HG02840 (cell line): Measurements from ENCODE around the gene DNAJC24.

Source experiments
- ATAC-seq: cut with Tn5 transposase; IDR thresholded peaks from one replicate; pipeline ENCODE4 v1.9.1; 2021; ENCODE audit warnings: mild to moderate bottlenecking, moderate library complexity, moderate number of reproducible peaks; ENCODE audit not compliant: unreplicated experiment, low FRiP score

The DNAJC24 gene

GRCh38 chr11:31412946-31413345 is 43.3 kb downstream of the DNAJC24 start:
- no peak for ATAC-seq

DNA sequence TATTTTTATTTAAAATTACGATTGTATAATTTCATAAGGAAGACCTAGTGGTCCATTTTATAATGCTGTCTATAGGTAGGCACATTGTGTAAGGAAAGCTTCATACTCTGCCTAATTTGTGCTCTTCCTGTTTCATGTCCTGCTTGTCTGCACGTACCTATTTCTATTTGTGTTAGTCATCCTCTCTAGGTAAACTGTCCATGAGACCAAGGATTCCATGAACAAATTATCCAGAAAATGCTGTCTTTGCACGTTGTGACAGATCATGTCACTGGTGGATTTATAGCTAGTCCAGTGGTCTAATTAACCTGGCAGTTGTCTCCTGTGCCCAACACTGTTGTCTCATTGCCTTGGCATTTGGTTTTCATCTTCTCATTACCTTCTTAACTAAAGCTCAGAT is 44.7 kb downstream of the DNAJC24 start:
- ATAC-seq, result no peak

DNA sequence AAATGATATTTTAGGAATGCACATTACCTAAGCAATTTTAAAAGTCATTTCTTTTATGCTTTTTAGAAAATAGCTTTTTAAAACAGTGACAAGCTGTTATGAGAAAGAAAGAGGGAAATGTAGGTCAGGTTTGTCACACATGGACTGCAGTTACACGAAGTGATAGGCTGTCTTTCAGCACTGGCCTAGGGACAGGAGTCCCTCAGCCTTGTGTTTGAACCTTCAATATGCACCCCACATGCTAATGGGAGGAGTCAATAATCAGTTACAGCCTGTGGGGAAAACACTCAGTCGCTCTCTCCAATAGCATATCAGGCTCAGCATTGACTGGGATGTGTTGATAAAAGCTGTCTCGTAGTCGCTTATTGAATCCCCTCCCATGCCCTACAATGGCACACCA is 45.8 kb downstream of the DNAJC24 start:
- ATAC-seq, result no peak

DNA sequence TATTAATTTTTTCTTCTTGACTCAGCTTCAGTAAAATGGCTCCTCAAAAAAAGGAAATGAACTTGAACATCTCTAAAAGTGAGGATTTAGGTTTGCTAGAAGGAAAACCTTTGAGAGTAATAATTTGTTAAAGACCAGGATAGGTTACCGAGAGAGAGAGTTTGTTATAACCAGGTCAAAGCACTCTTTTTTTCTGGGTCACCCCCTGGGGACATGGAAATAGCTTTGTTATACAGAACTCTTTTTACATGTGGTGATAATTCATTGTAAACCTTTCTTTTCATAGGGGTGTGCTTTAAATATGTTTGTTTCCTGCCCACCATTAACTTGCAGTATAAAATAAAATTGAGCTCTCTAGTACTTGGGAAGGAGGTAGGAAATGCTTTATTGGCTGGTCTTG is 47.7 kb downstream of the DNAJC24 start:
- ATAC-seq, result no peak

- ATAC-seq, result no peak
Observed at GRCh38 chr11:31417816-31418215, 48.2 kb downstream of the DNAJC24 start.

GRCh38 chr11:31419138-31419537 is 49.5 kb downstream of the DNAJC24 start:
- ATAC-seq, result no peak

DNA sequence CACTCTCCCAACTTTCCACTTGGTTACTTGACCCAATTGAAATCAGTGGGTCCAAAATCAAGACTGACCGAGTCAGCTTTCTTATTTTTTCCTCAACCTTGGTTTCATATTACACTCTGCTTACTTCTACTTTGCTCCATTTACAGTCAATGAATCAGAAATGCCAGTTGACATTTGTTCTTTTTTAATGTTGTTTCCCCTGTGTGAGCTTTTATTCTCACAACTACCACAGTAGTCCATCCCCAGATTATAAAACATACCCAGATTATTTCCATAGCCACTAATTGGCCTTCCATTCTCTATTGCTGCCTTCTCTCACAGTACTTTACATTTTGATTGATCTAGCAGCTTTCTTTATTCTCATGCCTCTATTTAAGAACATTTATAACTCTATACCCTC is 50.0 kb downstream of the DNAJC24 start:
- no peak for ATAC-seq

- ATAC-seq, result no peak
Observed at GRCh38 chr11:31421820-31422219, 52.2 kb downstream of the DNAJC24 start.

GRCh38 chr11:31422703-31423102 is 53.0 kb downstream of the DNAJC24 start:
- ATAC-seq, result no peak

- no peak for ATAC-seq
Observed at GRCh38 chr11:31424652-31425051, 55.0 kb downstream of the DNAJC24 start.

DNA sequence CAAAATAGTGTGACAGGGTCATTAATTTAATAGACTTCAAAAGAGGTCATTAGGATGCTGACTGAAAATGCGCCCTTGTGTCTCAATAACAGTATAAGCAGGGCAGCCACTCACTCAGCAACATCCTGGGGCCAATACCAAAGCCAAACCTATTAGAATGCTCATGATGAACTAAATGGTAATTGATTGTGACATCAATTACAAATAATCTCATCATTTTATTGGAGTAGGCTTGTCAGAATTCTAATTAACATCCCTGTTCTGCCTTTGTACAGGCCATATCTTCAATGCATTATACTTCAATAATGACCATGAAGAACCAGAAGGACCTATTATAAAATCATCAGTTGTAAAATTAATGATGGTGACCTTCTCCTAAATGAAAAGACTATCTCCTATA is 64.2 kb downstream of the DNAJC24 start:
- no peak for ATAC-seq

DNA sequence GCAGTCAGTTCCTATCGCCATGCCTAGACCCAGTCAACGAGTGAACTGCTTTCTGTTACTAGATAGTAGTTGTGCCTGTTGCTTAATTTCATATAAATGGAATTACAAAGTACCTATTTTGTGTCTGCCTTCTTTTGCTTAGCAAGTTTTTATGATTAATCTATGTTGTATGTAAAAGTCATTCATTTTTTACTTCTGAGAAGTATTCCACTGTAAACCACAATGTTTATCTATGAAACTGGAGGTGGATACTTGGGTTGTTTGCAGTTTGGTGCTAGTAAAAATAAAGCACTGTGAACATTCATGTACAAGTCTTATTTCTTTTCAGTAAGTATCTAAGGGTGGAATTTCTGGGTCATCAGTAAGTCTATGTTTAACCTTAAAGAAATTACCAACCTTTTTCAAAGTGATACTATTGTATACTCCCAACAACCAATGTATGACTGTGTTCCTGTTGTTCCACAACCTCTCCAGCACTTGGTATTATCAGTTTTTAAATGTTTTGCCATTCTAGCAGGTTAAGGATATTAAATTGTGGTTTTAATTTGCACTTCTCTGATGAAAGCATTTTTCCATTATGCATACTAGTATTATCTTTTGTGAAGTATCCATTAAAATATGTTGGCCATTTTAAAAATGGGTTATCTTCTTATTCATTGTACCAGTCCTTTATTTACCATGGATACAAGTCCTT is 68.2 kb downstream of the DNAJC24 start:
- ATAC-seq, result no peak

- no peak for ATAC-seq
Observed at GRCh38 chr11:31441296-31441695, 71.6 kb downstream of the DNAJC24 start.

DNA sequence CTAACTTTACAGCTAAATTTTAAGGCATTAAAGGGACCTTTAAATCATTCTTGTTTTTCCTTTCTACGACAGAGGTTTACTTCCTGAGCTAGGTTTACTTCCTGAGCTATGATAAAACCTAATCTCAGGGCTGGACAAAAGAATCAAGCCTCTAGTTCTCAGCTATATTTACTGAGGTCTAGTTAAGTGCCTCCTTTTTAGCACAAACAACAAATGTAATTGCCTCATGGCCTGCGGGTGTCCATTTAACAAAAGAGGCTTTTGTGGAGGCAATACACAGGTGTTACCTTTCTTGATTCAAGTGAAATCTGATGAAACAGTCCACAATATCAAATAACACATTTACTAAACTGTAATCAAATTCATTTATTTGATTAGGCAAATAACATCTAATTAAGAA is 72.4 kb downstream of the DNAJC24 start:
- ATAC-seq, result no peak

DNA sequence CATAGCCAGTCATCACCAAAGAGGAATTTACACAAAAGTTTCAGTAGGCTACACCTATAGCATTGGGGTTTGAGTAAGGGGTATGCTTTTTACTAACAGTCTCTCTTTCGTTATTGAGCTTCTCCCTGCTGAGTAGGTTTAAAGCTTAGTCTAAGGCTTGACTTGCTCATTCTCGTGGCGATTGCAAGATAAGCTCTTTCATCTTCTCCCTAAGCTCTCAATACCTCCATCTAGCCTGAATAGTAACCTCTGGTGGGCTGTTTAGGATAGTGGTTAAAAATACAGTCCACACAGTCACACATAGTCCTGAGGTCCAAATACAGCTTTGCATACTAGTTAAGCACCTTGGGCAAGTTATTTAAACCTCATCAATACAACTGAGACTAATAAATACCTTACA is 74.1 kb downstream of the DNAJC24 start:
- ATAC-seq, result no peak

DNA sequence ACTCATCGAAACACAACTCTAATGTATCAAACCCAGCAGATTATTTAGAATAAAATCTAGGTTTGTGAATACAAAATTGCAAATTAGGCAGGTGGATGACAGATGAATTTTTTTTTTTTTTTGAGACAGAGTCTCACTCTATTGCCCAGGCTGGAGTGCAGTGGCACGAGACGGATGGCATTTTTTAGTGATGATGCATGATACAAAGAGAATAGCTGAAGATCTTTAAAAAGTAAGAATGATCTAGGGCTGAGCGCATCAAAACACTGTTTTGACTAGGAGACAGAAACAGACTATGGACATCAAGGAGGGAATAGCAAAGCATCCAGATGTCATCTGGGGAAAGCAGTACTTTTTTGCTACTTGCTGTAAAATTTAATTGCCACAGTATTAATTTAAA is 76.0 kb downstream of the DNAJC24 start:
- ATAC-seq, result no peak

GRCh38 chr11:31449040-31449439 is 79.4 kb downstream of the DNAJC24 start:
- no peak for ATAC-seq

- ATAC-seq, result no peak
Observed at GRCh38 chr11:31450841-31451240, 81.2 kb downstream of the DNAJC24 start.

DNA sequence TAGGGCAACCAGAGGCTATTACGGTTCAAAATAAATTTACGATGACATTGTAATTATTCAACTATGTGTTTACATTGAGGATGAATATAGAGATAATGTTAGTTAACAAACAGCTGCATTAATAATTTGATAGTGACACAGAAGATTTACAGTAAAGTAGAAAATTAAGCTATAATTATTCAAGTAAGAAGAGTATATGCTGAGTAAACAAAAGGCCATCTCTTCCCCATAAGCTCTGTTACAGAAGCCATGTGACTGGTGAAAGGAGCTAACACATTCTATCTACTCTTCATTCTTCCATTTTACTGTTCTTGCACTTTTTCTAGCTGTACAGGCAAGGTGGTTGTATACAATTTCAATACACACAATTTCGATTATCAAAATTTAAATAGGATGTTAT is 85.5 kb downstream of the DNAJC24 start:
- ATAC-seq, result no peak

DNA sequence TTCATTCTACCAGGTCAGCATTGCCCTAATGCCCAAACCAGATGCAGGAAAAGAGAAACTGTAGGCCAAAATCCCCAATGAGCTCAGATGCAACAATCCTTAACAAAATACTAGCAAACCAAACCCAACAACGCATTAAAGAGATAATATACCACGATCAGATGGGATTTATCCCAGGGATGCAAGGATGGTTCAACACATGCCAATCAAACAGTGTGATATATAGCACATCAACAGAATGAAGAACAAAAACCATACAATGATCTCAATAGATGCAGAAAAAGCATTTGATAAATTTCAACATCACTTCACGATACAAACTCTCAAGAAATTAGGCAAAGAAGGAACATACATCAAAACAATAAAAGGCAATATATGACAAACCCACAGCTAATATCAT is 94.8 kb downstream of the DNAJC24 start:
- ATAC-seq, result no peak

DNA sequence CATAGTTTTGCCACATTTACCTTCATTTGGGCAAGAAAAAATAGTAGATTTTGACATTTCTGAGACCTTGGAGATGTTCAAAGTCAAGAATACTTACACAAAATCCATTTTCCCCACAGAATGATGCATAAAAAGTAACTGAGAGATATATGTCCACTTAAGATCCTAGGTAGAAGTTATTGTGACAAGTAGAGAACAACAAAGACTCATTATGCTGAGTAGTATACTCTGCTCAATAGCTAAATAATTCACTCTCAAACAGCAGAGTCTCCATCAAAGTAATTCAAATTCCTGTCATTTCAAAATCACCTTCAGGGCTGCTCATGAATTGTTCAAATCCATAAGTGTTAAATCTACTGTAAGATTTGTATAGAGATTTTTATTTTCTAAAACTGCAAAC is 104.4 kb downstream of the DNAJC24 start:
- no peak for ATAC-seq

GRCh38 chr11:31477528-31478222 is 108.0 kb downstream of the DNAJC24 start:
- ATAC-seq, result no peak
